WI38 (cell line): ENCODE data around the gene SKI.

Source experiments
- H3K4me3 ChIP-seq: 2 replicates; pipeline ENCODE4 v1.5.1; 2011; ENCODE audit warnings: low read depth, mild to moderate bottlenecking, control low read depth, low read length
- CTCF ChIP-seq: IDR thresholded peaks from 2 replicates; pipeline ENCODE4 v1.5.1; 2012; ENCODE audit warnings: low read depth, mild to moderate bottlenecking, control low read depth, low read length

SKI gene

GRCh38 chr1:2356911-2357845 is 129.1 kb downstream of the SKI start:
- TF ChIP-seq CTCF: no peak
- H3K4me3 ChIP-seq: no peak overlapping the region

GRCh38 chr1:2358072-2358471 is 130.0 kb downstream of the SKI start:
- TF ChIP-seq CTCF: no peak
- no peak overlapping the region for H3K4me3 ChIP-seq

- H3K4me3 ChIP-seq: no peak overlapping the region
- TF ChIP-seq CTCF: no peak
Measured at GRCh38 chr1:2358651-2359640, 130.8 kb downstream of the SKI start.
